Endothelial cell of umbilical vein (primary cell): Measurements from ENCODE around the gene NHS. TPM values are rescaled to one million over a fixed set of nuclear protein-coding genes. Genes with fewer than 3 reads are reported as not detected.

Experiments
- BruUV-seq: library from RNA; stranded (reverse); fragments of 400-500 nt; replicated peaks from 2 replicates; lab custom pipeline; 2021; lab: Mats Ljungman, UMichigan
- CTCF ChIA-PET: fragments of 300-600, 350-600 bp; sonication (Branson Sonifier 250); formaldehyde crosslinking; loops from one replicate; lab custom pipeline; 2021; ENCODE audit warnings: antibody characterized with exemption, inconsistent platforms; lab: Charles Lee
- POLR2A ChIA-PET: fragments of 300-600, 350-600 bp; sonication (Branson Sonifier 250); formaldehyde crosslinking; loops from one replicate; lab custom pipeline; 2021; ENCODE audit warnings: antibody characterized with exemption, inconsistent platforms; lab: Charles Lee
- DNase-seq: peaks from one replicate; pipeline ENCODE4 v3.0.0-alpha.2; 2011; ENCODE audit warnings: low read depth, low spot score
- FAIRE-seq: peaks from 2 replicates; lab custom pipeline; 2011; peaks lifted over from hg19 to GRCh38; lab: Jason Lieb, UNC
- H2AFZ ChIP-seq: 2 replicates; pipeline ENCODE4 v1.6.0; 2012; ENCODE audit warnings: low read depth, low read length, control low read depth, inconsistent platforms
- H3K27ac ChIP-seq: 2 replicates; pipeline ENCODE4 v1.5.1; 2011; ENCODE audit warnings: low read depth, mild to moderate bottlenecking, control low read depth, low read length, moderate library complexity; ENCODE audit not compliant: insufficient read depth
- H3K27me3 ChIP-seq, 2 experiments: 2 replicates each; pipeline versions ENCODE4 v1.6.0 to v1.6.1; 2011; ENCODE audit warnings: low read length in 2 of 2, mixed read lengths in 1 of 2; ENCODE audit not compliant: control insufficient read depth in 2 of 2, insufficient read depth in 2 of 2
- H3K36me3 ChIP-seq, 2 experiments: 2 replicates in 1 of 2; 3 replicates in 1 of 2; pipeline ENCODE4 v1.5.1; 2011; ENCODE audit warnings: low read length in 2 of 2, mild to moderate bottlenecking in 1 of 2, moderate library complexity in 1 of 2; ENCODE audit not compliant: control insufficient read depth in 2 of 2, insufficient read depth in 2 of 2; ENCODE audit errors: extremely low read depth in 1 of 2
- H3K4me1 ChIP-seq: 3 replicates; pipeline ENCODE4 v1.5.1; 2011; ENCODE audit warnings: mild to moderate bottlenecking, low read length; ENCODE audit not compliant: control insufficient read depth, insufficient read depth; ENCODE audit errors: extremely low read depth
- H3K4me2 ChIP-seq: 2 replicates; pipeline ENCODE4 v1.6.1; 2011; ENCODE audit warnings: low read length, control low read depth, mixed read lengths; ENCODE audit not compliant: insufficient read depth
- H3K4me3 ChIP-seq, 3 experiments: fragments of 200-600 bp in 1 of 3; sonication (generic), shearing (Covaris generic) in 1 of 3; replicated peaks in 1 of 3; 2 replicates each; pipeline ENCODE4 v1.5.1; 2011 to 2016; ENCODE audit warnings: control low read depth in 3 of 3, low read length in 3 of 3, mild to moderate bottlenecking in 2 of 3, inconsistent platforms in 1 of 3, low read depth in 1 of 3, moderate library complexity in 1 of 3; ENCODE audit not compliant: insufficient read depth in 1 of 3
- H3K79me2 ChIP-seq: 2 replicates; pipeline ENCODE4 v1.6.0; 2012; ENCODE audit warnings: low read length, inconsistent platforms; ENCODE audit not compliant: control insufficient read depth, insufficient read depth
- H3K9ac ChIP-seq: replicated peaks from 2 replicates; pipeline ENCODE3; 2011; ENCODE audit warnings: low read length, control low read depth; ENCODE audit not compliant: insufficient read depth; ENCODE audit errors: extremely low read depth
- H3K9me1 ChIP-seq: replicated peaks from 3 replicates; pipeline ENCODE4 v1.6.0; 2011; ENCODE audit warnings: mild to moderate bottlenecking, low read length; ENCODE audit not compliant: control insufficient read depth, insufficient read depth; ENCODE audit errors: extremely low read depth
- H3K9me3 ChIP-seq: replicated peaks from 2 replicates; pipeline ENCODE4 v1.5.1; 2012; ENCODE audit warnings: low read length, inconsistent platforms; ENCODE audit not compliant: control insufficient read depth, insufficient read depth
- H4K20me1 ChIP-seq: replicated peaks from 2 replicates; pipeline ENCODE3; 2011; ENCODE audit warnings: mild to moderate bottlenecking, low read length; ENCODE audit not compliant: control insufficient read depth, insufficient read depth; ENCODE audit errors: extremely low read depth
- CTCF ChIP-seq, 2 donors: IDR thresholded peaks; 1 replicate in 1 of 2; 2 replicates in 1 of 2; pipeline ENCODE4 v1.5.1; 2011; ENCODE audit warnings: low read length in 2 of 2, mild to moderate bottlenecking in 2 of 2, moderate library complexity in 2 of 2, control low read depth in 1 of 2, inconsistent platforms in 1 of 2, low read depth in 1 of 2; ENCODE audit not compliant: insufficient read depth in 1 of 2; ENCODE audit errors: extremely low read depth in 1 of 2
- EZH2 ChIP-seq: IDR thresholded peaks from 2 replicates; pipeline ENCODE4 v1.6.1; 2012; ENCODE audit warnings: borderline replicate concordance, low read depth, mild to moderate bottlenecking, moderate library complexity, low read length, inconsistent platforms; ENCODE audit not compliant: severe bottlenecking
- FOS ChIP-seq: IDR thresholded peaks from 2 replicates; pipeline ENCODE4 v1.6.1; 2011; ENCODE audit warnings: mild to moderate bottlenecking, low read length, moderate library complexity, borderline replicate concordance; ENCODE audit not compliant: insufficient read depth
- GATA2 ChIP-seq: IDR thresholded peaks from 2 replicates; pipeline ENCODE4 v1.7.0; 2011; ENCODE audit warnings: low read depth, mild to moderate bottlenecking, moderate library complexity, mixed read lengths, low read length; ENCODE audit not compliant: insufficient read length, insufficient read depth
- JUN ChIP-seq: IDR thresholded peaks from 2 replicates; pipeline ENCODE4 v1.6.1; 2011; ENCODE audit warnings: borderline replicate concordance, low read depth; ENCODE audit not compliant: insufficient read length, insufficient read depth
- MAX ChIP-seq: IDR thresholded peaks from 2 replicates; pipeline ENCODE4 v1.6.1; 2011; ENCODE audit not compliant: insufficient read depth, insufficient read length
- MYC ChIP-seq: IDR thresholded peaks from one replicate; pipeline ENCODE4 v1.6.1; 2011; ENCODE audit warnings: mild to moderate bottlenecking, low read depth, low read length
- POLR2A ChIP-seq: IDR thresholded peaks from 2 replicates; pipeline ENCODE4 v1.6.1; 2012; ENCODE audit warnings: low read depth, mild to moderate bottlenecking, control low read depth, low read length
- POLR2AphosphoS5 ChIP-seq: IDR thresholded peaks from 2 replicates; pipeline ENCODE4 v1.6.1; 2012; ENCODE audit warnings: low read depth, mild to moderate bottlenecking, control low read depth, low read length, moderate library complexity; ENCODE audit not compliant: insufficient read depth
- dilution Hi-C: fragments of 300-500 bp; cut with MboI; formaldehyde crosslinking; loops from one replicate; pipeline ENCODE4 v1.15.0; 2019; ENCODE audit warnings: low sequenced_read_pairs; ENCODE audit not compliant: extremely low pct_ligation_motif_present
- intact Hi-C: fragments of 100-400 bp; cut with micrococcal nuclease; formaldehyde crosslinking; loops from one replicate; pipeline ENCODE4 v1.10.0; 2022
- polyA plus RNA-seq, 4 experiments: library from polyadenylated mRNA; depleted of rRNA in 3 of 4; stranded (reverse) in 3 of 4; unstranded in 1 of 4; fragments of >200 nt; gene quantifications; 2 replicates each; pipeline versions ENCODE4 v1.2.1 to v1.2.3, GENCODE V29; 2011 to 2012; ENCODE audit warnings: missing spikeins in 1 of 4
- total RNA-seq: library from RNA; stranded (reverse); gene quantifications from 2 replicates; pipeline ENCODE4 v1.2.3, GENCODE V29; 2021

NHS gene
- total and polyA plus RNA-seq, 2 donors (not counting 3 experiments of a cell fraction or from before 2014, with no cell fraction given), result 0.07 to 0.46 TPM

GRCh38 chrX:17527922-17528321 is 152.9 kb downstream of the NHS start:
- H3K27me3 ChIP-seq, result peaks cover 0 to 2% of the 10 kb centered on the region in 2 experiments
- no peak for FAIRE-seq
- no peaks in the 10 kb centered on the region for H3K4me1 ChIP-seq
- H3K4me2 ChIP-seq, result no peak overlapping the region
- no peak overlapping the region for H3K27ac ChIP-seq
- no peaks in the 10 kb centered on the region for H3K9me3 ChIP-seq
- H3K9me1 ChIP-seq, result no peaks in the 10 kb centered on the region
- dilution Hi-C loops (no loop called here), intact Hi-C loops (no loop called here)
- ChIA-PET POLR2A (no interaction called here), CTCF (no interaction called here)
- no peak overlapping the region for H2AFZ ChIP-seq
- no peak overlapping the region for H3K4me3 ChIP-seq
- no peak for TF ChIP-seq FOS
- no peak for TF ChIP-seq POLR2AphosphoS5
- no peak for TF ChIP-seq EZH2
- no peak for TF ChIP-seq MYC
- TF ChIP-seq MAX, result no peak
- TF ChIP-seq CTCF (IDR thresholded peaks at IDR 0.05; ENCODE audit: extremely low read depth in 1 of 2, insufficient read depth in 1 of 2, low read depth in 1 of 2, low read length in 2 of 2), result no peak
- TF ChIP-seq JUN, result no peak
- TF ChIP-seq POLR2A, result no peak
- TF ChIP-seq GATA2, result no peak
- no peaks in the 10 kb centered on the region for H4K20me1 ChIP-seq
- BruUV-seq, result no TSS peak
- DNase-seq, result no peak
- no peaks in the 10 kb centered on the region for H3K36me3 ChIP-seq
- no peaks in the 10 kb centered on the region for H3K79me2 ChIP-seq
- no peak overlapping the region for H3K9ac ChIP-seq
